GM12864 (cell line): Measurements from ENCODE around the gene LIN9.

Experiments used
- DNase-seq: peaks from one replicate; pipeline ENCODE4 v3.0.0-alpha.2; 2011; ENCODE audit warnings: low read depth
- H3K4me3 ChIP-seq: 2 replicates; pipeline ENCODE4 v1.5.1; 2011; ENCODE audit warnings: mild to moderate bottlenecking, low read depth, low read length, control low read depth
- TF ChIP-seq, protein P1 (sequence below): IDR thresholded peaks from 2 replicates; pipeline ENCODE4 v1.5.1; 2011; ENCODE audit warnings: low read depth, mild to moderate bottlenecking, moderate library complexity, low read length, control low read depth, inconsistent platforms; ENCODE audit errors: missing control alignments

The LIN9 gene

DNA sequence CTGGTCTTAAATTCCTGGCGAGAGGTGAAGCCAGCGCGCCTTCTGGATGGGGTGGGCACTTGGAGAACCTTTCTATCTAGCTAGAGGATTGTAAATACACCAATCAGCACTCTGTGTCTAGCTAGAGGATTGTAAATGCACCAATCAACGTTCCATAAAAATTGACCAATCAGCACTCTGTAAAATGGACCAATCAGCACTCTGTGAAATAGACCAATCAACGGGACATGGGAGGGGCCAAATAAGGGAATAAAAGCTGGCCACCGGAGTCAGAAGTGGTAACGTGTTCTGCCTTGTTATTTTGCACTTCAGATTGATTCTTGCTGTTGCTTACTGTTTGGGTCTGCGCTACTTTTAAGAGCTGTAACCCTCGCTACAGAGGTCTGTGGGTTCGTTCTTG is 12.0 kb upstream of the LIN9 start:
- TF ChIP-seq, protein P1, sequence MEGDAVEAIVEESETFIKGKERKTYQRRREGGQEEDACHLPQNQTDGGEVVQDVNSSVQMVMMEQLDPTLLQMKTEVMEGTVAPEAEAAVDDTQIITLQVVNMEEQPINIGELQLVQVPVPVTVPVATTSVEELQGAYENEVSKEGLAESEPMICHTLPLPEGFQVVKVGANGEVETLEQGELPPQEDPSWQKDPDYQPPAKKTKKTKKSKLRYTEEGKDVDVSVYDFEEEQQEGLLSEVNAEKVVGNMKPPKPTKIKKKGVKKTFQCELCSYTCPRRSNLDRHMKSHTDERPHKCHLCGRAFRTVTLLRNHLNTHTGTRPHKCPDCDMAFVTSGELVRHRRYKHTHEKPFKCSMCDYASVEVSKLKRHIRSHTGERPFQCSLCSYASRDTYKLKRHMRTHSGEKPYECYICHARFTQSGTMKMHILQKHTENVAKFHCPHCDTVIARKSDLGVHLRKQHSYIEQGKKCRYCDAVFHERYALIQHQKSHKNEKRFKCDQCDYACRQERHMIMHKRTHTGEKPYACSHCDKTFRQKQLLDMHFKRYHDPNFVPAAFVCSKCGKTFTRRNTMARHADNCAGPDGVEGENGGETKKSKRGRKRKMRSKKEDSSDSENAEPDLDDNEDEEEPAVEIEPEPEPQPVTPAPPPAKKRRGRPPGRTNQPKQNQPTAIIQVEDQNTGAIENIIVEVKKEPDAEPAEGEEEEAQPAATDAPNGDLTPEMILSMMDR: no peak
- no peak overlapping the region for H3K4me3 ChIP-seq
- no peak for DNase-seq

DNA sequence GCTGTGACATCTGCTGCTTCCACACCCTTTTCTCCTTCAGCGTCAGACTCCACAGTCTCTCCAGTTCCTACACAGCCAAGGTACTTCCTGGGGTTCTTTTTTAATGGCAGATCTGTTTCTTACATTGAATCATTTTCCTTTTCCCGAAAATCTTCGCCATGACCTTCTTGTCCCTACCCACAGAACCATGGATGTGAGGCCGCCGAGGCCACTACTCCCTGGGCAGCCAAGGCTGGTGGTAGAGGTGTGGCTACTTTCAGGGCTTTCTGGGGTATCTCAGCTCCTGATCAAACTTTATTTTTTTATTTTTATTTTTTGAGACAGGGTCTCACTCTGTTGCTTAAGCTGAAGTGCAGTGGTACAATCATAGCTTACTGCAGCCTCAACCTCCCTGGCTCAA is 9.5 kb upstream of the LIN9 start:
- DNase-seq: no peak
- no peak overlapping the region for H3K4me3 ChIP-seq
- TF ChIP-seq, protein P1: no peak

DNA sequence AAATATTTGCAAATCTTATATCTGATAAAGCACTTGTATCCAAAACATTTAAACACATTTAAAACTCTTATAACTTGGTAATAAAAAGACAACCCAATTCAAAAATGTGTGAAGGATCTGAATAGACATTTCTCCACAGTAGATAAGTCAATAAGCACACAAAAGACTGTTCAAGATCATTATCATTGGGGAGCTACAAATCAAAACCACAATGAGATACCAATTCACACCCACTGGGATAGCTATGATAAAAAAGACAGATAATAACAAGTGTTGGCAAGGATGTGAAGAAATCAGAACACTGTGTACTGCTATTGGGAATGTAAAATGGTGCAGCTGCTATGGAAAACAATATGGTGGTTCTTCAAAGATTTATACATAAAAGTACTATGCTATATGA is 5.1 kb upstream of the LIN9 start:
- H3K4me3 ChIP-seq: no peak overlapping the region
- TF ChIP-seq, protein P1: no peak
- DNase-seq: no peak

DNA sequence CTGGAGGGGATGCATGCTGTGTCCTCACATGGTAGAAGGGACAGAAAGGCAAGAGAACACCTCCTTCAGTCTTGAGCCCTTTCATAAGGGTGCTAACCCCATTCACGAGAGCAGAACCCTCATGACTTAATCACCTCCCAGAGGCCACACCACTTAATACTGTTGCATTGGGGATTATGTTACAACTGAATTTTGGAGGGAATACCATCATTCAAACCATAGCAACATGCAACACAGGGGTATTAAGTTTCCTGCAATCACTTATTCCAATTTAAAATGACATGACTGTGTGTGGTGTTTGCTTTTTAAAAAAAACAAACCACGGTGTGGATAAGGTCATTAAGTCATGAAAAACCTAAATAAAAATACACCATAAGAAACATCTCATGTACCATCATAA is 3.1 kb upstream of the LIN9 start:
- TF ChIP-seq, protein P1: no peak

DNA sequence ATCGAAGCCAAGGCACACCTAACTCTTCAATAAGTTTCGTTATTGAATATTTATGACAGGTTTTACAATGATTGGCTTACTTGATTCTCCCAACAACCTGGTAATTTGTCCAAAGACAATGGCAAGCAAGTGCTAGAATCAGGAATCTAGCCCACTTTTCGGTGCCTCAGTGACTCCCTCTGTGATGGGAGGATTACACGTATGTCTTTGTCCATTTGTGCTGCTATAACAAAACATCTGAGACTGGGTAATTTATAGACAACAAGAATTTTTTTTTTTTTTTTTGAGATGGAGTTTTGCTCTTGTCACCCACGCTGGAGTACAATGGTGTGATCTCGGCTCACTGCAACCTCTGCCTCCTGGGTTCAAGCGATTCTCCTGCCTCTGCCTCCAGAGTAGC is 2.4 kb upstream of the LIN9 start:
- TF ChIP-seq, protein P1: no peak
- H3K4me3 ChIP-seq: no peak overlapping the region
- DNase-seq: no peak

More for the DNA sequence above, 3.1 kb upstream of the LIN9 start:
- DNase-seq: no peak
- H3K4me3 ChIP-seq: no peak overlapping the region

DNA sequence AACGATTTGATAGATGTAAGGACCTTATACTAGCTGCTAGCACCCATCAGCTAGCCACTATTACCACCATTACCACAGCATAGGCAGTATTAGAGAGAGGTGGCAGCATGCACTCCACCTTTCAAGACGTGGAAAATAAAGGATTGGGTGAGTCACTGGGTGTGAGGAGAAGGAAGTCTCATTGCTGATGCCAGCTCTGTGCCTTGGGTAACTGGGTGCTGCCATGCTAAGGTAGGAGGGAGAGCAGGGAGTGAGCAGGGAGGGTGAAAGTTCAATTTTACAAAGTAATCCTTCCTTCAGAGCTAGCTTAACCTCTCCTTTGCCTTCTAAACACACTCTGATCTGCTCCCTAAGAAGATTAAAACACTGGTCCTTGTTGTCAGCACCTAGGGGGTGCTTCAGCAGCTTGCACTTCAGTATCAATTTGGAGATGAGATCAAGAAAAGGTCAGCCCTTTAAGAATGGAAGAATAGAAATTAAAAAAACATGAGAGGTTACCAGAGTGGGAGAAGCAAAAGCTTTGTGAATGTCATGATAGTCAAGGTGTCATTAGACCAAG is 1.8 kb upstream of the LIN9 start:
- TF ChIP-seq, protein P1: no peak
- H3K4me3 ChIP-seq: no peak overlapping the region
- no peak for DNase-seq

DNA sequence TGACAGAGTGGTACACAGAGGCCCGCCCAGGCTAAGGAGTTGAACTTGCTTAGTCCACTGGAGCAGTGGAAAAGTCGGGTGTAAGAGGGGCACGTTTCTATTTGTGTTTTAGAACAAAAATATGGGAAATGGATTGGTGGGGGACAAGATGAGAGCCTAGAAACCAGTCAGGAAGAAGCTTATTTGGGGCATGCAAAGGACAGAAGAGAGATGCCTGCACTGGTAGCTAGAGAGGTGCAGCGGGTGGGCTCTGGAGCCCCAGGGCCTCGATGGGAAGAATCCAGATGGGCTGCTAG is 1.2 kb upstream of the LIN9 start:
- DNase-seq: no peak
- TF ChIP-seq, protein P1: no peak
- H3K4me3 ChIP-seq: no peak overlapping the region
